Activated T-helper 2 cell treated with anti-CD3 and anti-CD28 coated beads, Interferon-gamma antibody, Interleukin-2, Interleukin-4, amounts not matched to agents 10 μg/mL and 5 μg/mL and 100 μg/mL, durations not matched to agents 14 hours and 24 hours and 36 hours (primary cell): ENCODE measurements around the gene SMTNL1. TPM values are rescaled to one million over a fixed set of nuclear protein-coding genes. Genes with fewer than 3 reads are reported as not detected.

Experiments
- DNase-seq: peaks from one replicate; pipeline ENCODE4 v3.0.0; 2021; ENCODE audit warnings: low spot score
- H3K27ac Mint-ChIP-seq: one replicate; pipeline ENCODE4 v1.8.0; 2021; ENCODE audit warnings: mixed read lengths
- H3K27me3 Mint-ChIP-seq: one replicate; pipeline ENCODE4 v1.8.0; 2021; ENCODE audit warnings: low read depth, mixed read lengths
- H3K36me3 Mint-ChIP-seq: one replicate; pipeline ENCODE4 v1.8.0; 2021; ENCODE audit warnings: low read depth, mixed read lengths
- H3K4me1 Mint-ChIP-seq: one replicate; pipeline ENCODE4 v1.8.0; 2021; ENCODE audit warnings: low read depth, mixed read lengths
- H3K4me3 Mint-ChIP-seq: one replicate; pipeline ENCODE4 v1.8.0; 2021; ENCODE audit warnings: low read depth, mild to moderate bottlenecking, moderate library complexity, mixed read lengths
- H3K9me3 Mint-ChIP-seq: one replicate; pipeline ENCODE4 v1.8.0; 2021; ENCODE audit warnings: mixed read lengths
- intact Hi-C: fragments of 100-400 bp; cut with micrococcal nuclease; formaldehyde crosslinking; loops from one replicate; pipeline ENCODE4 v1.15.1; 2023
- total RNA-seq: library from RNA; stranded (reverse); gene quantifications from 2 replicates; pipeline ENCODE4 v1.2.3, GENCODE V29; 2022

The SMTNL1 gene
- total RNA-seq, 1 donor from 2014 or later: not detected

- Mint-ChIP-seq H3K9me3 (no peaks in the 10 kb centered on the region), H3K36me3 (peaks cover 4% of the 10 kb centered on the region), H3K4me1 (no peaks in the 10 kb centered on the region), H3K27me3 (no peaks in the 10 kb centered on the region), H3K27ac (no peak overlapping the region), H3K4me3 (no peak overlapping the region)
- intact Hi-C loops: loop anchor here (10.0 kb wide), 1 partner anchor 1035 kb away; the partner anchor contains the start of genes LPXN and ZFP91
- DNase-seq: no peak
These were observed 1.9 kb downstream of the SMTNL1 start for GRCh38 chr11:57539342-57539741.

GRCh38 chr11:57541169-57541568 is 3.8 kb downstream of the SMTNL1 start:
- peaks cover 4% of the 10 kb centered on the region for H3K36me3 Mint-ChIP-seq
- no peaks in the 10 kb centered on the region for H3K4me1 Mint-ChIP-seq
- no peaks in the 10 kb centered on the region for H3K9me3 Mint-ChIP-seq
- intact Hi-C loops: no loop called here
- no peak overlapping the region for H3K27ac Mint-ChIP-seq
- H3K27me3 Mint-ChIP-seq: no peaks in the 10 kb centered on the region
- no peak for DNase-seq
- H3K4me3 Mint-ChIP-seq: no peak overlapping the region

GRCh38 chr11:57542582-57542981 is 5.2 kb downstream of the SMTNL1 start:
- no peaks in the 10 kb centered on the region for H3K27me3 Mint-ChIP-seq
- no peak overlapping the region for H3K27ac Mint-ChIP-seq
- DNase-seq: no peak
- intact Hi-C loops: no loop called here
- H3K4me1 Mint-ChIP-seq: no peaks in the 10 kb centered on the region
- H3K36me3 Mint-ChIP-seq: peaks cover 8% of the 10 kb centered on the region
- H3K4me3 Mint-ChIP-seq: no peak overlapping the region
- H3K9me3 Mint-ChIP-seq: no peaks in the 10 kb centered on the region

- Mint-ChIP-seq H3K4me1 (no peaks in the 10 kb centered on the region), H3K27me3 (no peaks in the 10 kb centered on the region), H3K27ac (no peak overlapping the region), H3K4me3 (no peak overlapping the region), H3K36me3 (peaks cover 15% of the 10 kb centered on the region), H3K9me3 (no peaks in the 10 kb centered on the region)
- DNase-seq: no peak
- intact Hi-C loops: no loop called here
These were observed 6.2 kb downstream of the SMTNL1 start for GRCh38 chr11:57543593-57543992.

- intact Hi-C loops: no loop called here
- H3K4me1 Mint-ChIP-seq: no peaks in the 10 kb centered on the region
- H3K27ac Mint-ChIP-seq: no peak overlapping the region
- no peaks in the 10 kb centered on the region for H3K27me3 Mint-ChIP-seq
- no peak for DNase-seq
- peaks cover 18% of the 10 kb centered on the region for H3K36me3 Mint-ChIP-seq
- no peaks in the 10 kb centered on the region for H3K9me3 Mint-ChIP-seq
- H3K4me3 Mint-ChIP-seq: no peak overlapping the region
These were observed 7.2 kb downstream of the SMTNL1 start for GRCh38 chr11:57544566-57544965.

GRCh38 chr11:57545883-57546282 is 8.5 kb downstream of the SMTNL1 start:
- intact Hi-C loops: no loop called here
- H3K27me3 Mint-ChIP-seq: no peaks in the 10 kb centered on the region
- H3K4me3 Mint-ChIP-seq: no peak overlapping the region
- H3K36me3 Mint-ChIP-seq: peaks cover 29% of the 10 kb centered on the region
- DNase-seq: no peak
- no peak overlapping the region for H3K27ac Mint-ChIP-seq
- H3K9me3 Mint-ChIP-seq: no peaks in the 10 kb centered on the region
- H3K4me1 Mint-ChIP-seq: no peaks in the 10 kb centered on the region

GRCh38 chr11:57546451-57546850 is 9.1 kb downstream of the SMTNL1 start:
- no peaks in the 10 kb centered on the region for H3K4me1 Mint-ChIP-seq
- H3K27me3 Mint-ChIP-seq: no peaks in the 10 kb centered on the region
- no peaks in the 10 kb centered on the region for H3K9me3 Mint-ChIP-seq
- H3K36me3 Mint-ChIP-seq: peaks cover 27% of the 10 kb centered on the region
- intact Hi-C loops: no loop called here
- DNase-seq: no peak
- H3K4me3 Mint-ChIP-seq: no peak overlapping the region
- H3K27ac Mint-ChIP-seq: no peak overlapping the region

- Mint-ChIP-seq H3K27ac (peak overlapping the region; percentile 58), H3K36me3 (peaks cover 30% of the 10 kb centered on the region), H3K4me1 (no peaks in the 10 kb centered on the region), H3K27me3 (no peaks in the 10 kb centered on the region), H3K4me3 (no peak overlapping the region), H3K9me3 (no peaks in the 10 kb centered on the region)
- no peak for DNase-seq
- intact Hi-C loops: no loop called here
These were observed 9.6 kb downstream of the SMTNL1 start for GRCh38 chr11:57546869-57547475.

- Mint-ChIP-seq H3K9me3 (no peaks in the 10 kb centered on the region), H3K27ac (peak overlapping the region; percentile 28), H3K27me3 (no peaks in the 10 kb centered on the region), H3K4me3 (no peak overlapping the region), H3K4me1 (no peaks in the 10 kb centered on the region), H3K36me3 (peaks cover 39% of the 10 kb centered on the region)
- intact Hi-C loops: no loop called here
- DNase-seq: no peak
These were observed 10.5 kb downstream of the SMTNL1 start for GRCh38 chr11:57547854-57548377.

- intact Hi-C loops: no loop called here
- peaks cover 60% of the 10 kb centered on the region for H3K36me3 Mint-ChIP-seq
These were observed 12.6 kb downstream of the SMTNL1 start for GRCh38 chr11:57549983-57550382.

GRCh38 chr11:57551941-57552340 is 14.5 kb downstream of the SMTNL1 start:
- no peaks in the 10 kb centered on the region for H3K9me3 Mint-ChIP-seq
- intact Hi-C loops: no loop called here
- H3K4me1 Mint-ChIP-seq: peaks cover 3% of the 10 kb centered on the region
- peaks cover 76% of the 10 kb centered on the region for H3K36me3 Mint-ChIP-seq
- no peak overlapping the region for H3K27ac Mint-ChIP-seq
- H3K27me3 Mint-ChIP-seq: no peaks in the 10 kb centered on the region
- H3K4me3 Mint-ChIP-seq: no peak overlapping the region
- no peak for DNase-seq

More at GRCh38 chr11:57549983-57550382, 12.6 kb downstream of the SMTNL1 start:
- no peak for DNase-seq
- Mint-ChIP-seq H3K9me3 (no peaks in the 10 kb centered on the region), H3K4me1 (no peaks in the 10 kb centered on the region), H3K4me3 (no peak overlapping the region), H3K27ac (no peak overlapping the region), H3K27me3 (no peaks in the 10 kb centered on the region)

- H3K27ac Mint-ChIP-seq: no peak overlapping the region
- no peak overlapping the region for H3K4me3 Mint-ChIP-seq
- peaks cover 78% of the 10 kb centered on the region for H3K36me3 Mint-ChIP-seq
- no peaks in the 10 kb centered on the region for H3K9me3 Mint-ChIP-seq
- intact Hi-C loops: no loop called here
- DNase-seq: no peak
- H3K4me1 Mint-ChIP-seq: peaks cover 3% of the 10 kb centered on the region
- no peaks in the 10 kb centered on the region for H3K27me3 Mint-ChIP-seq
These were observed 15.1 kb downstream of the SMTNL1 start for GRCh38 chr11:57552479-57552878.

GRCh38 chr11:57555393-57555792 is 18.0 kb downstream of the SMTNL1 start:
- intact Hi-C loops: no loop called here
- H3K4me3 Mint-ChIP-seq: no peak overlapping the region
- peaks cover 3% of the 10 kb centered on the region for H3K4me1 Mint-ChIP-seq
- H3K27ac Mint-ChIP-seq: no peak overlapping the region
- H3K27me3 Mint-ChIP-seq: no peaks in the 10 kb centered on the region
- no peaks in the 10 kb centered on the region for H3K9me3 Mint-ChIP-seq
- no peak for DNase-seq
- peaks cover 80% of the 10 kb centered on the region for H3K36me3 Mint-ChIP-seq
